ENCODE measurements around the gene WDR35. TPM values are rescaled to one million over a fixed set of nuclear protein-coding genes. Genes with fewer than 3 reads are reported as not detected.

Gene WDR35
- total RNA-seq, 1 experiment from 2014 or later, result 15.5 TPM

DNA sequence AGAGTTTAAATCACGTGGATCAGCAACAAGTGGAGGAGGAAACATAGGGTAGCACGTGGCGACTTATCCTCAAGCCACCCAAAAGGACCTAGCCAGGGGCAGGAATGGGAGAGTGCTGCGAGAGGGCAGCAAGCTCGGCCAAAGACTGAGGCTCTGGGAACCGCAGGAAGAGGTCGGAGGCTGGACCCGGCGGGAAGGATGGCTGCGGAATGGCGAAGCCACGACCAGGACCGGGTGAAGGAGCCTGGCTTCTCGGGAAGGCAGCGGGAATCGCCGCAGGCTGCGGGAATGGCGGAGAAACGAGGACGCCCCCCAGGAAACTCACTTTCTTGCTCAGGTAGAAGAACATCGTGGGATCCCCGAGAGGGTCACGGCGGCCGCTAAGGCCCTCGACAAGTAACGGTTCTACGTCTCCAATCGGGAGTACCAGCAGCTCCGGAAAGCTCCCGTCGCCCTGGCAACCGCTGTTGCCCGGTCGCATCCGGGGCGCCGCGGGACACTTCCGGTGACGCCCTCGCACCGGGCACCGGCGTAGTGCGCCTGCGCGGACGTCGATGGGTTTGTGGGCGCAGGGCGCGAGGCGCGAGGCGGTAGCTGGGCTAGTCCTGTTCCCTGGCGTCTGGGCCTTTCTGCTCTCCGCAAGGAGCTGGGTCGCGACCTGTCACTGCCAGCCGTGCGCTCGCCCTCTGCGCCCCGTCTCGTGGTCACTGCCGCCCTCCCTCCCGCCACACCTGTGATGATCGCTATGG is at the start of gene WDR35 (continued):
- TF ChIP-seq AR (CRISPR knock-in tag; IDR thresholded peaks at IDR 0.05) (no peak), E2F5 (CRISPR knock-in tag; IDR thresholded peaks at IDR 0.05) (peak; percentile 94), GRHL2 (CRISPR knock-in tag; IDR thresholded peaks at IDR 0.05; ENCODE audit: insufficient replicate concordance, severe bottlenecking) (no peak), HMGA2 (CRISPR knock-in tag; IDR thresholded peaks at IDR 0.05) (no peak), NR2C2 (CRISPR knock-in tag; IDR thresholded peaks at IDR 0.05) (no peak), SOX15 (CRISPR knock-in tag; IDR thresholded peaks at IDR 0.05) (no peak), SMAD3 (CRISPR knock-in tag; IDR thresholded peaks at IDR 0.05; ENCODE audit: borderline replicate concordance) (no peak), CREM (CRISPR knock-in tag; IDR thresholded peaks at IDR 0.05) (peak; percentile 83), ZMAT4 (CRISPR knock-in tag; IDR thresholded peaks at IDR 0.05) (no peak), ETV6 (CRISPR knock-in tag; IDR thresholded peaks at IDR 0.05) (peak; percentile 93), FOXK1 (CRISPR knock-in tag; IDR thresholded peaks at IDR 0.05) (peak; percentile 86), NR1H2 (CRISPR knock-in tag; IDR thresholded peaks at IDR 0.05) (no peak), ZNF416 (CRISPR knock-in tag; IDR thresholded peaks at IDR 0.05) (no peak), RELA (CRISPR knock-in tag; IDR thresholded peaks at IDR 0.05; ENCODE audit: borderline replicate concordance) (no peak), FOXJ3 (CRISPR knock-in tag; IDR thresholded peaks at IDR 0.05; ENCODE audit: borderline replicate concordance) (no peak), ESRRA (CRISPR knock-in tag; IDR thresholded peaks at IDR 0.05; ENCODE audit: borderline replicate concordance) (no peak), SP1 (CRISPR knock-in tag; conservative IDR thresholded peaks at IDR 0.05) (peak; percentile 76; the same call in 1 of the 2 replicates), TEAD1 (CRISPR knock-in tag; IDR thresholded peaks at IDR 0.05) (peak; percentile 80)
- TF ChIP-seq, protein P1, sequence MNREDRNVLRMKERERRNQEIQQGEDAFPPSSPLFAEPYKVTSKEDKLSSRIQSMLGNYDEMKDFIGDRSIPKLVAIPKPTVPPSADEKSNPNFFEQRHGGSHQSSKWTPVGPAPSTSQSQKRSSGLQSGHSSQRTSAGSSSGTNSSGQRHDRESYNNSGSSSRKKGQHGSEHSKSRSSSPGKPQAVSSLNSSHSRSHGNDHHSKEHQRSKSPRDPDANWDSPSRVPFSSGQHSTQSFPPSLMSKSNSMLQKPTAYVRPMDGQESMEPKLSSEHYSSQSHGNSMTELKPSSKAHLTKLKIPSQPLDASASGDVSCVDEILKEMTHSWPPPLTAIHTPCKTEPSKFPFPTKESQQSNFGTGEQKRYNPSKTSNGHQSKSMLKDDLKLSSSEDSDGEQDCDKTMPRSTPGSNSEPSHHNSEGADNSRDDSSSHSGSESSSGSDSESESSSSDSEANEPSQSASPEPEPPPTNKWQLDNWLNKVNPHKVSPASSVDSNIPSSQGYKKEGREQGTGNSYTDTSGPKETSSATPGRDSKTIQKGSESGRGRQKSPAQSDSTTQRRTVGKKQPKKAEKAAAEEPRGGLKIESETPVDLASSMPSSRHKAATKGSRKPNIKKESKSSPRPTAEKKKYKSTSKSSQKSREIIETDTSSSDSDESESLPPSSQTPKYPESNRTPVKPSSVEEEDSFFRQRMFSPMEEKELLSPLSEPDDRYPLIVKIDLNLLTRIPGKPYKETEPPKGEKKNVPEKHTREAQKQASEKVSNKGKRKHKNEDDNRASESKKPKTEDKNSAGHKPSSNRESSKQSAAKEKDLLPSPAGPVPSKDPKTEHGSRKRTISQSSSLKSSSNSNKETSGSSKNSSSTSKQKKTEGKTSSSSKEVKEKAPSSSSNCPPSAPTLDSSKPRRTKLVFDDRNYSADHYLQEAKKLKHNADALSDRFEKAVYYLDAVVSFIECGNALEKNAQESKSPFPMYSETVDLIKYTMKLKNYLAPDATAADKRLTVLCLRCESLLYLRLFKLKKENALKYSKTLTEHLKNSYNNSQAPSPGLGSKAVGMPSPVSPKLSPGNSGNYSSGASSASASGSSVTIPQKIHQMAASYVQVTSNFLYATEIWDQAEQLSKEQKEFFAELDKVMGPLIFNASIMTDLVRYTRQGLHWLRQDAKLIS (CRISPR knock-in tag; IDR thresholded peaks at IDR 0.05; ENCODE audit: borderline replicate concordance), result no peak
- TF ChIP-seq, protein P2, sequence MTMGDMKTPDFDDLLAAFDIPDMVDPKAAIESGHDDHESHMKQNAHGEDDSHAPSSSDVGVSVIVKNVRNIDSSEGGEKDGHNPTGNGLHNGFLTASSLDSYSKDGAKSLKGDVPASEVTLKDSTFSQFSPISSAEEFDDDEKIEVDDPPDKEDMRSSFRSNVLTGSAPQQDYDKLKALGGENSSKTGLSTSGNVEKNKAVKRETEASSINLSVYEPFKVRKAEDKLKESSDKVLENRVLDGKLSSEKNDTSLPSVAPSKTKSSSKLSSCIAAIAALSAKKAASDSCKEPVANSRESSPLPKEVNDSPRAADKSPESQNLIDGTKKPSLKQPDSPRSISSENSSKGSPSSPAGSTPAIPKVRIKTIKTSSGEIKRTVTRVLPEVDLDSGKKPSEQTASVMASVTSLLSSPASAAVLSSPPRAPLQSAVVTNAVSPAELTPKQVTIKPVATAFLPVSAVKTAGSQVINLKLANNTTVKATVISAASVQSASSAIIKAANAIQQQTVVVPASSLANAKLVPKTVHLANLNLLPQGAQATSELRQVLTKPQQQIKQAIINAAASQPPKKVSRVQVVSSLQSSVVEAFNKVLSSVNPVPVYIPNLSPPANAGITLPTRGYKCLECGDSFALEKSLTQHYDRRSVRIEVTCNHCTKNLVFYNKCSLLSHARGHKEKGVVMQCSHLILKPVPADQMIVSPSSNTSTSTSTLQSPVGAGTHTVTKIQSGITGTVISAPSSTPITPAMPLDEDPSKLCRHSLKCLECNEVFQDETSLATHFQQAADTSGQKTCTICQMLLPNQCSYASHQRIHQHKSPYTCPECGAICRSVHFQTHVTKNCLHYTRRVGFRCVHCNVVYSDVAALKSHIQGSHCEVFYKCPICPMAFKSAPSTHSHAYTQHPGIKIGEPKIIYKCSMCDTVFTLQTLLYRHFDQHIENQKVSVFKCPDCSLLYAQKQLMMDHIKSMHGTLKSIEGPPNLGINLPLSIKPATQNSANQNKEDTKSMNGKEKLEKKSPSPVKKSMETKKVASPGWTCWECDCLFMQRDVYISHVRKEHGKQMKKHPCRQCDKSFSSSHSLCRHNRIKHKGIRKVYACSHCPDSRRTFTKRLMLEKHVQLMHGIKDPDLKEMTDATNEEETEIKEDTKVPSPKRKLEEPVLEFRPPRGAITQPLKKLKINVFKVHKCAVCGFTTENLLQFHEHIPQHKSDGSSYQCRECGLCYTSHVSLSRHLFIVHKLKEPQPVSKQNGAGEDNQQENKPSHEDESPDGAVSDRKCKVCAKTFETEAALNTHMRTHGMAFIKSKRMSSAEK (CRISPR knock-in tag; IDR thresholded peaks at IDR 0.05; ENCODE audit: borderline replicate concordance), result no peak
- TF ChIP-seq, protein P3, sequence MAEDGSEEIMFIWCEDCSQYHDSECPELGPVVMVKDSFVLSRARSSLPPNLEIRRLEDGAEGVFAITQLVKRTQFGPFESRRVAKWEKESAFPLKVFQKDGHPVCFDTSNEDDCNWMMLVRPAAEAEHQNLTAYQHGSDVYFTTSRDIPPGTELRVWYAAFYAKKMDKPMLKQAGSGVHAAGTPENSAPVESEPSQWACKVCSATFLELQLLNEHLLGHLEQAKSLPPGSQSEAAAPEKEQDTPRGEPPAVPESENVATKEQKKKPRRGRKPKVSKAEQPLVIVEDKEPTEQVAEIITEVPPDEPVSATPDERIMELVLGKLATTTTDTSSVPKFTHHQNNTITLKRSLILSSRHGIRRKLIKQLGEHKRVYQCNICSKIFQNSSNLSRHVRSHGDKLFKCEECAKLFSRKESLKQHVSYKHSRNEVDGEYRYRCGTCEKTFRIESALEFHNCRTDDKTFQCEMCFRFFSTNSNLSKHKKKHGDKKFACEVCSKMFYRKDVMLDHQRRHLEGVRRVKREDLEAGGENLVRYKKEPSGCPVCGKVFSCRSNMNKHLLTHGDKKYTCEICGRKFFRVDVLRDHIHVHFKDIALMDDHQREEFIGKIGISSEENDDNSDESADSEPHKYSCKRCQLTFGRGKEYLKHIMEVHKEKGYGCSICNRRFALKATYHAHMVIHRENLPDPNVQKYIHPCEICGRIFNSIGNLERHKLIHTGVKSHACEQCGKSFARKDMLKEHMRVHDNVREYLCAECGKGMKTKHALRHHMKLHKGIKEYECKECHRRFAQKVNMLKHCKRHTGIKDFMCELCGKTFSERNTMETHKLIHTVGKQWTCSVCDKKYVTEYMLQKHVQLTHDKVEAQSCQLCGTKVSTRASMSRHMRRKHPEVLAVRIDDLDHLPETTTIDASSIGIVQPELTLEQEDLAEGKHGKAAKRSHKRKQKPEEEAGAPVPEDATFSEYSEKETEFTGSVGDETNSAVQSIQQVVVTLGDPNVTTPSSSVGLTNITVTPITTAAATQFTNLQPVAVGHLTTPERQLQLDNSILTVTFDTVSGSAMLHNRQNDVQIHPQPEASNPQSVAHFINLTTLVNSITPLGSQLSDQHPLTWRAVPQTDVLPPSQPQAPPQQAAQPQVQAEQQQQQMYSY (CRISPR knock-in tag; IDR thresholded peaks at IDR 0.05), result peak; percentile 72
- TF ChIP-seq, protein P4, sequence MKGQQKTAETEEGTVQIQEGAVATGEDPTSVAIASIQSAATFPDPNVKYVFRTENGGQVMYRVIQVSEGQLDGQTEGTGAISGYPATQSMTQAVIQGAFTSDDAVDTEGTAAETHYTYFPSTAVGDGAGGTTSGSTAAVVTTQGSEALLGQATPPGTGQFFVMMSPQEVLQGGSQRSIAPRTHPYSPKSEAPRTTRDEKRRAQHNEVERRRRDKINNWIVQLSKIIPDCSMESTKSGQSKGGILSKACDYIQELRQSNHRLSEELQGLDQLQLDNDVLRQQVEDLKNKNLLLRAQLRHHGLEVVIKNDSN (CRISPR knock-in tag; IDR thresholded peaks at IDR 0.05), result peak; percentile 42
